K562 (cell line): ENCODE results near the gene ASPDH. TPM values are rescaled to one million over a fixed set of nuclear protein-coding genes. Genes with fewer than 3 reads are reported as not detected.

Experiments used
- CEBPG ChIP-seq, 3 experiments: fragments of 200-800 bp in 1 of 3; sonication (Bioruptor generic) in 1 of 3; sonication (generic) in 1 of 3; formaldehyde crosslinking in 1 of 3; IDR thresholded peaks in 2 of 3; conservative IDR thresholded peaks in 1 of 3; 2 replicates each; pipeline versions ENCODE4 v1.6.1 to v1.8.0; 2016 to 2022; ENCODE audit warnings: missing compliant biosample characterization in 2 of 3, missing genetic modification characterization in 2 of 3, mild to moderate bottlenecking in 1 of 3, missing genetic modification reagents in 1 of 3
- CREBBP ChIP-seq: IDR thresholded peaks from one replicate; pipeline ENCODE4 v1.6.1; 2012; ENCODE audit warnings: low read depth, mild to moderate bottlenecking, control low read depth, inconsistent platforms, low read length
- FOXP1 ChIP-seq: sonication (generic); formaldehyde crosslinking; IDR thresholded peaks from 2 replicates; pipeline ENCODE4 v1.8.0; 2022; ENCODE audit warnings: mild to moderate bottlenecking, missing genetic modification reagents
- polyA plus RNA-seq, 8 experiments: library from polyadenylated mRNA; depleted of rRNA in 4 of 8; stranded (reverse) in 5 of 8; unstranded in 3 of 8; fragments of >200 nt; fragmentation: Nextera tagmentation in 2 of 8; fragmentation: Illumina TruSeq in 1 of 8; extraction: Ambion mirVana in 2 of 8; extraction: Trizol in 1 of 8; gene quantifications; 2 replicates each; pipeline versions ENCODE4 v1.2.1 to v1.2.3, GENCODE V29; 2011 to 2014; ENCODE audit warnings: inconsistent platforms in 1 of 8, missing spikeins in 1 of 8
- total RNA-seq, 7 experiments: library from RNA; depleted of rRNA in 6 of 7; stranded (reverse); fragments of >200 nt in 6 of 7; fragmentation: Illumina TruSeq in 2 of 7; extraction: Trizol in 2 of 7; gene quantifications; 2 replicates each; pipeline versions ENCODE4 v1.2.1 to v1.2.3, GENCODE V29; 2011 to 2021; ENCODE audit warnings: low replicate concordance in 1 of 7
- TF ChIP-seq, protein P1 (sequence below), 2 experiments: fragments of 450-650 bp; IDR thresholded peaks; 2 replicates each; pipeline ENCODE4 v1.6.1; 2018; ENCODE audit warnings: mild to moderate bottlenecking in 2 of 2, low read depth in 1 of 2; ENCODE audit not compliant: partially characterized antibody in 2 of 2
- TF ChIP-seq, protein P2 (sequence below): fragments of 250-450 bp; sonication (Bioruptor Pico); IDR thresholded peaks from 2 replicates; pipeline ENCODE4 v1.4.0; 2020; ENCODE audit warnings: mild to moderate bottlenecking

Gene ASPDH
- total and polyA plus RNA-seq, 9 of the 15 experiments (the other 6 are each of a cell fraction or from before 2014, with no cell fraction given) = not detected

DNA sequence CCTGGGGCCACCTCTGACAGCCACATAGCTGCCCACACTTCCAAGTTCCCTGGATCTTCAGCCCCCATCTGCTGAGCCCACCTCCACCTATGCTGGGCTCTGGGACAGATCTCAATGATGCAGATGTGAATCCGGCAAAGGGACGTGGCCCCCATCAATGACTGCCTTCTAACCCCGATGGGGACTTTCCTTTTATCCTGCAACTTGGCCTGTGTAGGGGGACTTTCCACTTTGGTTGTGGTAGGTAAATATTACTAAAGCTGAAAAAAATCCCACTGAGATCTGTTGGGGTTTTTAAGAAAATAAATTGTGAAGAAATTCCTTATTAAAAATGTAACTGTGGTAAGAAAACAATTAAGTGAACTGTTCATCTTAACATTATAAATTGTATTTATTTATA is 20.8 kb upstream of the ASPDH start (continued):
- TF ChIP-seq, protein P1, sequence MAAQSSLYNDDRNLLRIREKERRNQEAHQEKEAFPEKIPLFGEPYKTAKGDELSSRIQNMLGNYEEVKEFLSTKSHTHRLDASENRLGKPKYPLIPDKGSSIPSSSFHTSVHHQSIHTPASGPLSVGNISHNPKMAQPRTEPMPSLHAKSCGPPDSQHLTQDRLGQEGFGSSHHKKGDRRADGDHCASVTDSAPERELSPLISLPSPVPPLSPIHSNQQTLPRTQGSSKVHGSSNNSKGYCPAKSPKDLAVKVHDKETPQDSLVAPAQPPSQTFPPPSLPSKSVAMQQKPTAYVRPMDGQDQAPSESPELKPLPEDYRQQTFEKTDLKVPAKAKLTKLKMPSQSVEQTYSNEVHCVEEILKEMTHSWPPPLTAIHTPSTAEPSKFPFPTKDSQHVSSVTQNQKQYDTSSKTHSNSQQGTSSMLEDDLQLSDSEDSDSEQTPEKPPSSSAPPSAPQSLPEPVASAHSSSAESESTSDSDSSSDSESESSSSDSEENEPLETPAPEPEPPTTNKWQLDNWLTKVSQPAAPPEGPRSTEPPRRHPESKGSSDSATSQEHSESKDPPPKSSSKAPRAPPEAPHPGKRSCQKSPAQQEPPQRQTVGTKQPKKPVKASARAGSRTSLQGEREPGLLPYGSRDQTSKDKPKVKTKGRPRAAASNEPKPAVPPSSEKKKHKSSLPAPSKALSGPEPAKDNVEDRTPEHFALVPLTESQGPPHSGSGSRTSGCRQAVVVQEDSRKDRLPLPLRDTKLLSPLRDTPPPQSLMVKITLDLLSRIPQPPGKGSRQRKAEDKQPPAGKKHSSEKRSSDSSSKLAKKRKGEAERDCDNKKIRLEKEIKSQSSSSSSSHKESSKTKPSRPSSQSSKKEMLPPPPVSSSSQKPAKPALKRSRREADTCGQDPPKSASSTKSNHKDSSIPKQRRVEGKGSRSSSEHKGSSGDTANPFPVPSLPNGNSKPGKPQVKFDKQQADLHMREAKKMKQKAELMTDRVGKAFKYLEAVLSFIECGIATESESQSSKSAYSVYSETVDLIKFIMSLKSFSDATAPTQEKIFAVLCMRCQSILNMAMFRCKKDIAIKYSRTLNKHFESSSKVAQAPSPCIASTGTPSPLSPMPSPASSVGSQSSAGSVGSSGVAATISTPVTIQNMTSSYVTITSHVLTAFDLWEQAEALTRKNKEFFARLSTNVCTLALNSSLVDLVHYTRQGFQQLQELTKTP (IDR thresholded peaks at IDR 0.05; ENCODE audit: low read depth in 1 of 2, partially characterized antibody in 2 of 2) = no peak
- TF ChIP-seq CREBBP (no peak), CEBPG (CRISPR knock-in tag; IDR thresholded peaks at IDR 0.05) (no peak), CEBPG (tag; conservative IDR thresholded peaks at IDR 0.05 in 1 of 2, IDR thresholded peaks at IDR 0.05 in 1 of 2) (no peak), FOXP1 (no peak)
- TF ChIP-seq, protein P2, sequence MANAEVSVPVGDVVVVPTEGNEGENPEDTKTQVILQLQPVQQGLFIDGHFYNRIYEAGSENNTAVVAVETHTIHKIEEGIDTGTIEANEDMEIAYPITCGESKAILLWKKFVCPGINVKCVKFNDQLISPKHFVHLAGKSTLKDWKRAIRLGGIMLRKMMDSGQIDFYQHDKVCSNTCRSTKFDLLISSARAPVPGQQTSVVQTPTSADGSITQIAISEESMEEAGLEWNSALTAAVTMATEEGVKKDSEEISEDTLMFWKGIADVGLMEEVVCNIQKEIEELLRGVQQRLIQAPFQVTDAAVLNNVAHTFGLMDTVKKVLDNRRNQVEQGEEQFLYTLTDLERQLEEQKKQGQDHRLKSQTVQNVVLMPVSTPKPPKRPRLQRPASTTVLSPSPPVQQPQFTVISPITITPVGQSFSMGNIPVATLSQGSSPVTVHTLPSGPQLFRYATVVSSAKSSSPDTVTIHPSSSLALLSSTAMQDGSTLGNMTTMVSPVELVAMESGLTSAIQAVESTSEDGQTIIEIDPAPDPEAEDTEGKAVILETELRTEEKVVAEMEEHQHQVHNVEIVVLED (CRISPR knock-in tag) = no peak
